Islet of Langerhans (tissue), 1 donor: ENCODE data around the gene KRT37.
"Not testable (repeated sequence)": the region's sequence is repeated elsewhere in the genome, so short reads cannot be mapped to it uniquely, and the experiment has no call there.

Source experiments
- FAIRE-seq: peaks from one replicate; lab custom pipeline; 2011; peaks lifted over from hg19 to GRCh38; lab: Jason Lieb, UNC

KRT37 gene

DNA sequence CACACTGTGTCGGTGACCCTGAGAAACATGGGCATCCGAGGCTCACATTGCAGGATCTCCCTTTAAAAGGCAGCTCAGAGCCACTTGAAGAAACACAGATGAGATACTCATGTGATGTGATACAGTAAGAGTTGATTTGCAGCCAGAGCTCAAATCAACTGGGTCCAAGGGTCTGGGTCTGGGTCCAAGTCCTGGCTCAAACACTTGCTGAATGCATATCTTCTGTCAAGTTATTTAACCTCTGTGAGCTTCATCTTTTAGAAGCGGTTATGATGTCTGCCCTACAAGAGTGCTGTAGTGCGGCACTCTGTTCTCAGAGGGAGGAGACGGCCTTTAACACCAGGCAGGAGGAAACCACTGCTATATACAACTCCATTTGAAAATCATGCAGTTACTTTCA lies 10.0 kb upstream of the KRT37 start:
- FAIRE-seq: no peak

DNA sequence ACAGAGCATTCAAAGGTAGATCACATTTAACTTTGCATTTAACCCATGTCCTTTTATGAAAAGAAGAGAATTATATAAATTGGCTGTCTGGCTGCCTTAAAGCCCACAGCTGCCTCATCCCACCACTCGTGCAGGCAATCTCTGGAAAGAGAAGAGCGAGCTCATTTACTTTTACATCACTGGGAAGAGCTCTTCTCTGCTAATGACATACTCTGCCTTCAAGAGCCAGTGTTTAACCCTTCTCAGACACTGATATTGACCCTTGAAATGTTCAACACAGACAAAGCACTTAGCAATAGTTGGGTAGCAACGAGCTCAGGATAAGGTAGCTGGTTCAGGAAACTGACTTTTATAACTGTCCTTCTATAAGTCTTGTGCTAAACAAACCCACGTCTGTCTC lies 9.6 kb upstream of the KRT37 start:
- no peak for FAIRE-seq

DNA sequence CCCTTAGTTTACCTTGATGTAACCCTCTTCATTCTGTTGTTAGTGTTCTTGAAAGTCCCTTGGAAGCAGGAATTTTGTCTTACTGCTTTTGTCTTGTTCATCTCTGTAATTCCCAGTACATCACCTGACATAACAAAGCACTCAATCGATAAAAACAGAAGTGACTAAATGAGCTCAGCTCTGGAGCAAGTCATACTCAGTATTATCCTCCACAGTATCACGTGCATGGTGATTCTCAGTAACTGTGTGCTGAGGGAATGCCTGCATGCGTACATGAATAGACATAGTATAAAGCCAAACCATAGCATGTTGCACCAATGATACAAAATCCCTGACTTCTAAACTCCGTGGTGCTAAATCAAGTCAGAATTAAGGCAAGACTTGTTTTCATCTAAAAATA lies 9.2 kb upstream of the KRT37 start:
- FAIRE-seq: no peak

DNA sequence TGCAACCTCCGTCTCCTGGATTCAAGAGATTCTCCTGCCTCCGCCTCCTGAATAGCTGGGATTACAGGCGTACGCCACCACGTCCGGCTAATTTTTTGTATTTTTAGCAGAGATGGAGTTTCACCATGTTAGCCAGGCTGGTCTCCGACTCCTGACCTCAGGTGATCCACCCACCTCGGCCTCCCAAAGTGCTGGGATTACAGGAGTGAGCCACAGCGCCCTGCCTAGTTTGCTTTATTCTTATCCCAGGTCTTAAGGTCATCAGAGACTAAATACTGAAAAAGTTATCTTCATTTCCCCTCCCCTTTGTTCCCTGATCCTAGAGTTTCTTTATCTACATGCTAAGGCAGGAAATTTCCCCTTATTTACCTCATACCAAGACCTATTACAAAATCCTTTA lies 6.0 kb upstream of the KRT37 start:
- not testable (repeated sequence) for FAIRE-seq

DNA sequence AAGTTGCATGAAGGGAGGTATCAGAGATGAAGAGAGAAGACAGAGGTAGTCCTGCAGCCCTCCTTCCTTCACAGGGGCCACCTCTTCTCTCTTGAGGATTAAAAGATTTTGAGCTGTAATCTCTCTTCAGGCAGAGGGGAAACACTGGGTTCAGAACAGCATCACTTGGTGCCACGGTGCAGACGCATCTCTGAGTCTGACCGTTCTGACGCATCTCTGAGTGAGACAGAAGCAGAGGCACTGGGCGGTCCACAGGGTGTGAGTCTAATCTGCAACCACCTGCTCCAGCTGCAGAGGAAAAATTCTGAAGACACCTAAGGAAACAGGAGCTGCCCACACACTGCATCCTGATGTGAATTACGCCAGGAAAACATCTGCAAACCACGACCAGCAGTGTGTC lies 5.3 kb upstream of the KRT37 start:
- no peak for FAIRE-seq

DNA sequence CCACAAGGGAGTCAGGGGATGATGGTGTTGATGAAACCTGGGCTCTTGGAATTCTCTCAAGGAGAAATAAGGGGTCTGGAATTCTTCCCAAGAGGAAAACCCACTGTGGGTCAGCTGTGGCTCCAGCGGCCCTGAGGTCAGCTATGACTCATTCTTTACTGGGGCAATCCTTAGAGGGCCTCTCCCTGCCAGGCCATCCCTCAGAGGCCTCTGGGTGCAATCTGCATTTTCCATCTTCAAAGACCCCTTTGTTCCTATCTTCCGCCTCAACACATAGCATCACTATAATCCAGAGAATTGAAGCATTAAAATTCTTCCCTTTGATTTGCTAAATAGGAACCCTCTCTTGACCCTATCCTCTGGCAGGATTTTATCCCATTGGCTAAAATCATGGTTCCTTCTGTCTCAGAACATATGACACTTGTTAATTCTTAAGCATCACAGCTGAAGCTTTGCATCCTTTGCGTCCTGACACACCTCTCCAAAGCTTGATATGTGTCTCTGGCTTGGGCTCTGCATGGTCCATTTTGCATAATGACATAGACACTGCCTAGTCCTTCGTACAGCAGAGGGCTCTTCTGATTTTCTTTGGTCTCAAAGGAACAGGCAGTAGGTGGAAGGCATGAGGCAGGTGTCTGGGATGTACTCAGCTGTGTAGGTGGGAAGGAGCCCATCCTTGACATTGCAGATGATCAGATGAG lies 4.4 kb upstream of the KRT37 start:
- no peak for FAIRE-seq

DNA sequence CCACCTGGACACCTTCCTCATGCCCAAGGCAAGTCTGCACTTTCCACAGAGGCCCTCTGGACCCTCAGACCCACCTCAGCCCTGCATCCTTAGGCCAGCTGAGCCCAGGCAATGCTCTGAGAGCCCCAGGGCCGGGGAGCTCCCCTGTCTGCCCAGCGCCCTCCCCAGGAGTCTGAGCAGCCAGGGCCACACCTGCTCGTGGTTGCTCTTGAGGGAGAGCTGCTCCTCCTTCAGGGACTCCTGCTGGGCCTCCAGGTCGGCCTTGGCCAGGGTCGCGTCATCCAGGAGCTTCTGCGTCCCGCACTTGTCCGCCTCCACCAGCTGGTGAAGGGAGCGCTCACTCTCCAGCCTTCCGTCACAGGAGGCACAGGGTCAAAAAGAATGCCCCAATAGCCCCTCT lies 1.8 kb downstream of the KRT37 start:
- not testable (repeated sequence) for FAIRE-seq

- no peak for FAIRE-seq
Observed at GRCh38 chr17:41421617-41422016, 2.8 kb downstream of the KRT37 start.

- FAIRE-seq: no peak
Observed at GRCh38 chr17:41421116-41421515, 3.3 kb downstream of the KRT37 start.

- no peak for FAIRE-seq
Observed at GRCh38 chr17:41420134-41420533, 4.3 kb downstream of the KRT37 start.

DNA sequence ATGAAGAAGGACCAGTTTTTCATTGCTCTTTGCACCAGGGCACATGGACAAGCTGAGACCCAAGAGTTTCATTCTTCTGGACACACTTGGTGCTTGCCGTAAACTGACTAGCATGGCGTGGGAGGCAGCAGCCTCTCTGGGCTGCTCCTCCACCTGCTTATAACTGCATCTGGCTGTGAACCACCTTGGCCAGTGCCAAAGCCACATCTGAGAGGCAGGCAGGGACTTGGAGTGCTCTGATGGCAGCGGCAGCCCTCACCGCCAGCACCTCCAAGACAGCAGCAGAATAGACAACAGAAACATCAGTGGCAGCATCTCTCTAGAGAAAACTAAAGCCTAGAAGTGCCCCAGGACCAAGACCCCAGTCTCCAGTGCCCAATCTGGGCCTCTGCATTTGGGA lies 4.7 kb downstream of the KRT37 start:
- no peak for FAIRE-seq

GRCh38 chr17:41418116-41418860 lies 6.1 kb downstream of the KRT37 start:
- FAIRE-seq: no peak

GRCh38 chr17:41417576-41418015 lies 6.8 kb downstream of the KRT37 start:
- FAIRE-seq: no peak

GRCh38 chr17:41417127-41417526 lies 7.3 kb downstream of the KRT37 start:
- FAIRE-seq: no peak

- no peak for FAIRE-seq
Observed at GRCh38 chr17:41416479-41416878, 7.9 kb downstream of the KRT37 start.

DNA sequence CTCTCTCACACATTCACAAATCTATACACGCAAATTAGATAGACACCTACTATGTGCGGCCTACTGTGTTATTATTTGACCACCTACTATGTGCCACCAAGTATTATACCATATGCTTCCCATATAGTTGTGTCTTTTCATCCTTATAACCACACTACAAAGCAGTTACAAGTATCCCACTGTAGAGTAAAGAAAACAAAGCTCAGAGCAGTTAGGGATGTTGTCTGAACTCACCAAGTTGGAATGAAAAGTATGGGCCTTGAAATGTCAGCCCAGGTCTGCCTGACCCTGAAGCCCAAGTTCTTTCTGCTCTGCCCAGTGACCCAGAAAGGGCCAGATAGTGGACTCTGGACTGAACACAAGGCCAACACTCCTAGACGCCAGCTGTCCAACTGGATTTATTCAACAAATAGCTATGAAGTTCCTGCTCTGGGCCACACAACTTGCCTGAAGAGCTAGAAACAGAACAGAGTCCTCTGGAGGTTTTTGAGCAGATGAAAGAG lies 8.5 kb downstream of the KRT37 start:
- FAIRE-seq: no peak

DNA sequence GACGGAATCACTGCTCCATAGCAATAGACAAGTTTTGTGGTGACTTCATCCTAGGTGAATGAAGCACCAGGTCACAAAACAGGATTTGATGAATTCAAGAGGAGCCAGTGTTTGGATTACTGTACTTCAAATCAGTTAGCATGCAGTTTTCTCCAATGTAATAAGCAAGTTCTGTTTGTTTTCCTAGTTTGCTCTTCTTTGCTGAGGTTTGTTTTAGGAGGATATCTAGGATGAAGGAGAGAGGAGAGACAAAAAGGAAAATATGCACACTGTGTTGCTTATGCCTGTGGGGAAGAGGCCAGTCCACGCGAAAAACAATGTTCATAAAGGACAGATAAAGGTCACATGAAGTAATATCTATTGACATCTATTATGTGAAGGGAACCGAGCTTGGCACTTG lies 9.0 kb downstream of the KRT37 start:
- no peak for FAIRE-seq

- no peak for FAIRE-seq
Observed at GRCh38 chr17:41413982-41414381, 10.4 kb downstream of the KRT37 start.

DNA sequence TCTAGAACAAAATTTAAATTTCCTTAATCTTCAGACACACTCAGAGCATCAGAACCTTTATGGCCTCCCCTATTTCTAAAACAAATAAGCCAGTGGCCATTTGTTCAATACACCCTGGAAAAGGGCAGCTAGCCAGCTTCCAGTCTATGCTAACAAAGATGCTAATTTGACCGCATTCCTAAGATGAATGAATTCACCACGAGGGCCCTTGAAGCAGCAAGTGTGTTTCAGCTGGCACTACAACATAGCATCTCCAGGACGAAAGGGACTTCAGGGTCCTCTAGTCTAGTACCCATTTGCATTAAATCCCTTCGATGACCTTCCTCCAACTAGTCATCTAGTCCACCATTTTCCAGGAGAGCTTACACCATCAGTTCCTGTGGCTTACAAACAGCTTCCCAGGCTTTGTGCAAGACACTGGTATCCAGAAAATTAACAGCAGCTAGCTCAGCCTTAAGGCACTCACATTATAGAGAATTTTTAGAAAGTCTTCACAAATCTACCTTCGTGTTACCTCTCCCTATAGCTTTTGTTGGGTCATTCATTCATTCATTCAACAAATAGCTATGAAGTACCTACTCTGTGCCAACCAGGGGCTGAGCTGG lies 10.9 kb downstream of the KRT37 start:
- FAIRE-seq: no peak

DNA sequence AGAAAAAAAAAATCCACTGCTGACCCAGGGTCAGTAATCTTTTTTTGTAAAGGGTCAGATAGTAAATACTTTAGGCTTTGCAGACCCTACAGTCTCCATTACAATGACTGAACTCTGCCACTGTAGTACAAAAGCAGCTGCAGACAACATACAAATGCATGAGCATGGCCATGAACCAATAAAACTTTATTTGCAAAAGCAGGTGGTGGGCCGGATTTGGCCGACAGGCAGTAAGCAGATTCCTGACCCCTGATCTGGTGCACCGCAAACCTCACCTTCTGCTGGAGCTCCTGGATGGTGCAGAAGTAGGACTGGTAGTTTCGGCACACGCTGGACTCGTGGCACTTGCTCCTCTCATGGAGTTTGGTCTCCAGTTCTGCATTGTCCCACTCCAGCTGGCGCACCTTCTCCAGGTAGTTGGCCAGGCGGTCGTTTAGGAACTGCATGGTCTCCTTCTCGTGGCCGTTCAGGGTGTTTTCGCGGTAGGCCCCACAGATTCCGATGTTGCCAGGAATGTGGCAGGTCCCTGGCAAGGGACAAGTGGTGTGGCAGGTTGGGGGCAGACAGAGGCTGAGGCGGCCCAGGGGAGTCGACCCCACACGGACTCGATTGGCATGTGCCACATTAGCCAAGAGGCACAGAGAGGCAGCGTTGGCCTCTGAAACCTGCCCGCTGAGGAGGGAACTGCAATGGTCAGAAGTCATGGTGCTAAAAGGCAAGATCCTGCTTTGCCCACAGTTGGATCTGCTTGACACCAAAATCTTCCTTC lies 13.1 kb downstream of the KRT37 start:
- FAIRE-seq: no peak

DNA sequence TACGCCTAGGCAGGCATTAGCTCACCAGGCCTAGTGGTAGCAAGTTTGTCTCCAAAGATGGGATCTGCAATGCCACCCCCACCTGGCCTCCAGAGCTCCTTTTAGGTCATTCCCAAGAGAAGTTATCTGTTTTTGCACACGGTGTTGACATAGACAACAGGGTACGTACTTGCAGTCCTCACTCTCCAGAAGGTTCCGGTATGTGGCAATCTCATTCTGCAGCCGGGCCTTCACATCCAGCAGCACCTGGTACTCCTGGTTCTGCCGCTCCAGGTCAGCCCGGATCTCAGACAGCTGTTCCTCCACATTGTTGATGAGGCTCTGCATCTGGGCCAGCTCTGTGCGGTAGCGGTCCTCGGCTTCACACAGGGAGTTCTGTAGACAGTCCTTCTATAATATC lies 17.2 kb downstream of the KRT37 start:
- FAIRE-seq: no peak

DNA sequence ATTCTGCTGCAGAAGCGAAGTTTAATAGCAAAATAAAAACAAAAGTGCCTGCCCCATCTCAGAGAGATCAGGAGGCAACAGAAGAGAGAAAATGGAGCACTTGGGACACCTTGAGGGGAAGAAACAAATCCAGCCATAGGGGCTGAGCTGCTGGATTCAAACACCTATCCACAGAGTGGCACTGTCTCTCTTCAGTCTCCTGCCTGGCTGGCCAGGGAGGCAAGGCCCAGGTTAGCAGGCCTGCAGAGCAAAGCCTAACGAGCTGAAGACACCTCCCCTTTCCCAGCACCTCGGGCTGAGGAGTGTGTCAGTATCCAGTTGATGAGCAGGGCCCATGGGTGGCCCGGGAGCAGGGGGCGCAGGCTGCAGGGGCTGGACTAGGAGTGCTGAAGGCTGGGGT lies 18.2 kb downstream of the KRT37 start:
- no peak for FAIRE-seq
